Measurements from ENCODE around the gene FRMD4A. TPM values are rescaled to one million over a fixed set of nuclear protein-coding genes. Genes with fewer than 3 reads are reported as not detected.
A peak's percentile ranks its signal among the peaks of the same experiment; 100 is the strongest.

Gene FRMD4A
- total and polyA plus RNA-seq, 7 donors, result 3.0 to 27.8 (median 14.4) TPM

GRCh38 chr10:13961097-13961496 lies 369.6 kb downstream of the FRMD4A start:
- DNase-seq, result peak; percentile 67
- no peak for TF ChIP-seq POLR2A (IDR thresholded peaks at IDR 0.05)
- TF ChIP-seq POLR2AphosphoS5 (IDR thresholded peaks at IDR 0.05), result peak in 1 of 4 donors; percentile 20
- Histone ChIP-seq H3K4me3 (no peak overlapping the region), H3K36me3 (no peaks in the 10 kb centered on the region), H3K9me3 (no peaks in the 10 kb centered on the region), H3K27me3 (no peaks in the 10 kb centered on the region), H3K4me1 (peaks cover 0 to 13% (median 6%) of the 10 kb centered on the region in 4 donors), H3K27ac (peak overlapping the region; percentile 12 to 77 (median 42))
- intact Hi-C loops (cut with DNase I), result no loop called here
- WGBS, 2 donors, result 60 to 74% methylated on average over 5 of the region's 5 CpGs

- 82 to 91% methylated on average over 3 of the region's 3 CpGs for WGBS, 2 donors
- Histone ChIP-seq H3K27me3 (no peaks in the 10 kb centered on the region), H3K4me1 (peaks cover 0 to 13% (median 6%) of the 10 kb centered on the region in 4 donors), H3K36me3 (no peaks in the 10 kb centered on the region), H3K27ac (peak overlapping the region; percentile 12 to 77 (median 42)), H3K4me3 (no peak overlapping the region), H3K9me3 (no peaks in the 10 kb centered on the region)
- no peak for DNase-seq
- TF ChIP-seq POLR2AphosphoS5 (IDR thresholded peaks at IDR 0.05) (no peak), EP300 (IDR thresholded peaks at IDR 0.05) (no peak), CTCF (IDR thresholded peaks at IDR 0.05) (no peak), POLR2A (IDR thresholded peaks at IDR 0.05) (no peak)
- intact Hi-C loops (cut with DNase I), result no loop called here
These were observed 370.1 kb downstream of the FRMD4A start for GRCh38 chr10:13960603-13961002.

GRCh38 chr10:13959443-13960359 lies 371.0 kb downstream of the FRMD4A start:
- H3K4me1 ChIP-seq, result peaks cover 0 to 13% (median 6%) of the 10 kb centered on the region in 4 donors
- no peaks in the 10 kb centered on the region for H3K27me3 ChIP-seq
- DNase-seq, result no peak
- 61 to 65% methylated on average over 18 of the region's 18 CpGs for WGBS, 2 donors
- TF ChIP-seq CTCF (IDR thresholded peaks at IDR 0.05) (no peak), POLR2A (IDR thresholded peaks at IDR 0.05) (no peak), EP300 (IDR thresholded peaks at IDR 0.05) (no peak), POLR2AphosphoS5 (IDR thresholded peaks at IDR 0.05) (no peak)
- no peaks in the 10 kb centered on the region for H3K9me3 ChIP-seq
- intact Hi-C loops (cut with DNase I), result no loop called here
- no peak overlapping the region for H3K4me3 ChIP-seq
- H3K36me3 ChIP-seq, result no peaks in the 10 kb centered on the region
- H3K27ac ChIP-seq, result peak overlapping the region; percentile 12 to 77 (median 36)

- WGBS, 2 donors, result 82 to 83% methylated on average over 9 of the region's 9 CpGs
- peaks cover 0 to 13% (median 6%) of the 10 kb centered on the region in 4 donors for H3K4me1 ChIP-seq
- no peaks in the 10 kb centered on the region for H3K27me3 ChIP-seq
- DNase-seq, result no peak
- no peaks in the 10 kb centered on the region for H3K9me3 ChIP-seq
- TF ChIP-seq EP300 (IDR thresholded peaks at IDR 0.05) (no peak), CTCF (IDR thresholded peaks at IDR 0.05) (no peak), POLR2AphosphoS5 (IDR thresholded peaks at IDR 0.05) (no peak), POLR2A (IDR thresholded peaks at IDR 0.05) (no peak)
- H3K27ac ChIP-seq, result peak overlapping the region; percentile 49 to 63 (median 56)
- no peaks in the 10 kb centered on the region for H3K36me3 ChIP-seq
- intact Hi-C loops (cut with DNase I), result no loop called here
- H3K4me3 ChIP-seq, result no peak overlapping the region
These were observed 372.9 kb downstream of the FRMD4A start for GRCh38 chr10:13957856-13958255.

- Histone ChIP-seq H3K4me1 (peaks cover 0 to 13% (median 6%) of the 10 kb centered on the region in 4 donors), H3K27me3 (no peaks in the 10 kb centered on the region), H3K27ac (peak overlapping the region; percentile 50 to 63 (median 62)), H3K36me3 (no peaks in the 10 kb centered on the region), H3K9me3 (no peaks in the 10 kb centered on the region), H3K4me3 (no peak overlapping the region)
- intact Hi-C loops (cut with DNase I), result no loop called here
- WGBS, 2 donors, result 43 to 60% methylated on average over 8 of the region's 8 CpGs
- TF ChIP-seq EP300 (IDR thresholded peaks at IDR 0.05) (peak in 1 of 4 donors; percentile 17), POLR2A (IDR thresholded peaks at IDR 0.05) (no peak), CTCF (IDR thresholded peaks at IDR 0.05) (peak in 3 of 4 experiments; percentile 24 to 32 (median 31)), POLR2AphosphoS5 (IDR thresholded peaks at IDR 0.05) (peak in 3 of 4 donors; percentile 50 to 56 (median 51))
- peak; percentile 92 for DNase-seq
These were observed 373.9 kb downstream of the FRMD4A start for GRCh38 chr10:13956826-13957225.
